Suprapubic skin (tissue), 4 donors: Measurements from ENCODE around the gene TMEM114.

ENCODE experiments used
- EP300 ChIP-seq: sonication (generic); formaldehyde crosslinking; IDR thresholded peaks from one replicate; pipeline ENCODE4 v1.6.1; 2017; ENCODE audit warnings: antibody characterized with exemption
- POLR2A ChIP-seq, 2 donors: fragments of 450-650 bp; IDR thresholded peaks; one replicate each; pipeline ENCODE4 v1.6.1; 2017; ENCODE audit warnings: antibody characterized with exemption in 2 of 2, mild to moderate bottlenecking in 2 of 2, moderate library complexity in 2 of 2
- POLR2AphosphoS5 ChIP-seq, 3 donors: sonication (generic); formaldehyde crosslinking; IDR thresholded peaks; one replicate each; pipeline ENCODE4 v1.6.1; 2017; ENCODE audit warnings: antibody characterized with exemption in 3 of 3
- TF ChIP-seq, protein P1 (sequence below), 2 donors: fragments of 200-600 bp in 1 of 2; fragments of 450-650 bp in 1 of 2; sonication (generic) in 1 of 2; IDR thresholded peaks; one replicate each; pipeline ENCODE4 v1.5.1; 2016 to 2019; ENCODE audit warnings: antibody characterized with exemption in 2 of 2, mild to moderate bottlenecking in 1 of 2, moderate library complexity in 1 of 2

DNA sequence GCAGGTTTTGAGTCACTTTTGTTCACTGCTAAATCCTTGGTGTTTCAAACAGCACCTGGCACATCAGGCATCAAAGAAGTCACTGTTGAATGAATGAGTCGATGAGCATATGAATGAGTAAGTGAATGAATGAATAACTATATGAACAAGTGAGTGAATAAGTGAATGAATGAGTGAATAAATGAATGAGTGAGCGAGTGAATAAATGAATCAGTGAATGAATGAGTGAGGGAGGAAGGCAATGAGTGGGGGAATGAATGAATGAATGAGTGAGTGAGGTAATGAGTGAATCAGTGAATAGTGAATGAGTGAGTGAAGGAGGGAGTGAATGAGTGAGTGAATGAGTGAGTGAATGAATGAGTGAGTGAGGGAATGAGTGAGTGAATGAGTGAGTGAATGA is 28.8 kb downstream of the TMEM114 start:
- TF ChIP-seq, protein P1, sequence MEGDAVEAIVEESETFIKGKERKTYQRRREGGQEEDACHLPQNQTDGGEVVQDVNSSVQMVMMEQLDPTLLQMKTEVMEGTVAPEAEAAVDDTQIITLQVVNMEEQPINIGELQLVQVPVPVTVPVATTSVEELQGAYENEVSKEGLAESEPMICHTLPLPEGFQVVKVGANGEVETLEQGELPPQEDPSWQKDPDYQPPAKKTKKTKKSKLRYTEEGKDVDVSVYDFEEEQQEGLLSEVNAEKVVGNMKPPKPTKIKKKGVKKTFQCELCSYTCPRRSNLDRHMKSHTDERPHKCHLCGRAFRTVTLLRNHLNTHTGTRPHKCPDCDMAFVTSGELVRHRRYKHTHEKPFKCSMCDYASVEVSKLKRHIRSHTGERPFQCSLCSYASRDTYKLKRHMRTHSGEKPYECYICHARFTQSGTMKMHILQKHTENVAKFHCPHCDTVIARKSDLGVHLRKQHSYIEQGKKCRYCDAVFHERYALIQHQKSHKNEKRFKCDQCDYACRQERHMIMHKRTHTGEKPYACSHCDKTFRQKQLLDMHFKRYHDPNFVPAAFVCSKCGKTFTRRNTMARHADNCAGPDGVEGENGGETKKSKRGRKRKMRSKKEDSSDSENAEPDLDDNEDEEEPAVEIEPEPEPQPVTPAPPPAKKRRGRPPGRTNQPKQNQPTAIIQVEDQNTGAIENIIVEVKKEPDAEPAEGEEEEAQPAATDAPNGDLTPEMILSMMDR (IDR thresholded peaks at IDR 0.05): no peak
- TF ChIP-seq POLR2AphosphoS5 (IDR thresholded peaks at IDR 0.05) (no peak), POLR2A (IDR thresholded peaks at IDR 0.05) (no peak), EP300 (no peak)
